ENCODE results near the gene HSP90AA1. TPM values are rescaled to one million over a fixed set of nuclear protein-coding genes. Genes with fewer than 3 reads are reported as not detected.

Gene HSP90AA1
- total RNA-seq, 1 experiment from 2014 or later: 842 TPM

- TF ChIP-seq KAT7 (CRISPR knock-in tag; IDR thresholded peaks at IDR 0.05; ENCODE audit: borderline replicate concordance) (no peak), TEAD1 (CRISPR knock-in tag; IDR thresholded peaks at IDR 0.05) (no peak), FOXJ3 (CRISPR knock-in tag; IDR thresholded peaks at IDR 0.05; ENCODE audit: borderline replicate concordance) (no peak), ZMAT4 (CRISPR knock-in tag; IDR thresholded peaks at IDR 0.05) (no peak), ZNF232 (CRISPR knock-in tag; IDR thresholded peaks at IDR 0.05) (no peak), MXD4 (CRISPR knock-in tag; IDR thresholded peaks at IDR 0.05; ENCODE audit: borderline replicate concordance) (no peak), TEAD4 (CRISPR knock-in tag; IDR thresholded peaks at IDR 0.05) (no peak)
- TF ChIP-seq, protein P1, sequence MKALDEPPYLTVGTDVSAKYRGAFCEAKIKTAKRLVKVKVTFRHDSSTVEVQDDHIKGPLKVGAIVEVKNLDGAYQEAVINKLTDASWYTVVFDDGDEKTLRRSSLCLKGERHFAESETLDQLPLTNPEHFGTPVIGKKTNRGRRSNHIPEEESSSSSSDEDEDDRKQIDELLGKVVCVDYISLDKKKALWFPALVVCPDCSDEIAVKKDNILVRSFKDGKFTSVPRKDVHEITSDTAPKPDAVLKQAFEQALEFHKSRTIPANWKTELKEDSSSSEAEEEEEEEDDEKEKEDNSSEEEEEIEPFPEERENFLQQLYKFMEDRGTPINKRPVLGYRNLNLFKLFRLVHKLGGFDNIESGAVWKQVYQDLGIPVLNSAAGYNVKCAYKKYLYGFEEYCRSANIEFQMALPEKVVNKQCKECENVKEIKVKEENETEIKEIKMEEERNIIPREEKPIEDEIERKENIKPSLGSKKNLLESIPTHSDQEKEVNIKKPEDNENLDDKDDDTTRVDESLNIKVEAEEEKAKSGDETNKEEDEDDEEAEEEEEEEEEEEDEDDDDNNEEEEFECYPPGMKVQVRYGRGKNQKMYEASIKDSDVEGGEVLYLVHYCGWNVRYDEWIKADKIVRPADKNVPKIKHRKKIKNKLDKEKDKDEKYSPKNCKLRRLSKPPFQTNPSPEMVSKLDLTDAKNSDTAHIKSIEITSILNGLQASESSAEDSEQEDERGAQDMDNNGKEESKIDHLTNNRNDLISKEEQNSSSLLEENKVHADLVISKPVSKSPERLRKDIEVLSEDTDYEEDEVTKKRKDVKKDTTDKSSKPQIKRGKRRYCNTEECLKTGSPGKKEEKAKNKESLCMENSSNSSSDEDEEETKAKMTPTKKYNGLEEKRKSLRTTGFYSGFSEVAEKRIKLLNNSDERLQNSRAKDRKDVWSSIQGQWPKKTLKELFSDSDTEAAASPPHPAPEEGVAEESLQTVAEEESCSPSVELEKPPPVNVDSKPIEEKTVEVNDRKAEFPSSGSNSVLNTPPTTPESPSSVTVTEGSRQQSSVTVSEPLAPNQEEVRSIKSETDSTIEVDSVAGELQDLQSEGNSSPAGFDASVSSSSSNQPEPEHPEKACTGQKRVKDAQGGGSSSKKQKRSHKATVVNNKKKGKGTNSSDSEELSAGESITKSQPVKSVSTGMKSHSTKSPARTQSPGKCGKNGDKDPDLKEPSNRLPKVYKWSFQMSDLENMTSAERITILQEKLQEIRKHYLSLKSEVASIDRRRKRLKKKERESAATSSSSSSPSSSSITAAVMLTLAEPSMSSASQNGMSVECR (CRISPR knock-in tag; IDR thresholded peaks at IDR 0.05; ENCODE audit: borderline replicate concordance): no peak
These were observed 6.0 kb upstream of the HSP90AA1 start (continued) for GRCh38 chr14:102092806-102093205.

DNA sequence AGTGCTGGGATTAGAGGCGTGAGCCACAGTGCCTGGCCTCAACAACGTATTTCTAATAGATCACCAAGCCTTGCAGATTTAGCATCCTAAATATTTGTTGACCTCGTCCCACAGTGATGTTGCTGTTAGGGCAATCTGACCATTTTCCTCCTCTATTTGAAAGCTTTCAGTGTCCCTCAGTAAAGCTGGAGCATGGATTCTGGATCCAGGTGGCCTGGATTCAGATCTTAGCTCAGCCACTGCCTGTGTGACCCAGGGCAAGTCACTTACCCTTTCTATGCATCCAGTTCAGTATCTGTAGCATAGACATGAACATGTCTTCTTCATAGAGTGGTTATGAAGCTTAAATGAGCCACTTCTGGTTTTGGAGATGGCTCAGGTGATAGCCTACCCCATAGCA is 3.9 kb upstream of the HSP90AA1 start:
- DNase-seq (ENCODE audit: low spot score) (no peak), ATAC-seq (no peak)
- no peaks in the 10 kb centered on the region; the same call in 1 of the 2 replicates for H3K27me3 Mint-ChIP-seq (ENCODE audit: low read depth)
- no peak overlapping the region for H3K4me3 Mint-ChIP-seq
- POLR2A ChIA-PET: interaction anchor here (0.7 to 1.5 kb wide), 2 partner anchors 44 to 226 kb away, joined by 3 to 13 read pairs; no protein-coding TSS in a partner anchor
- TF ChIP-seq SP1 (CRISPR knock-in tag; conservative IDR thresholded peaks at IDR 0.05): no peak
- peak; percentile 74 for TF ChIP-seq PRDM15 (CRISPR knock-in tag; IDR thresholded peaks at IDR 0.05)
- H3K27ac Mint-ChIP-seq: no peak overlapping the region
- peaks cover 31% of the 10 kb centered on the region for H3K4me1 Mint-ChIP-seq
- peaks cover 6% of the 10 kb centered on the region for H3K36me3 Mint-ChIP-seq
- no peaks in the 10 kb centered on the region for H3K9me3 Mint-ChIP-seq
- CTCF ChIA-PET: interaction anchor here (0.7 to 2.3 kb wide), 3 partner anchors 44 to 323 kb away, joined by 3 to 10 read pairs (median 4); no protein-coding TSS in a partner anchor

- TF ChIP-seq ESRRA (CRISPR knock-in tag; IDR thresholded peaks at IDR 0.05; ENCODE audit: borderline replicate concordance) (no peak), NR3C1 (CRISPR knock-in tag; conservative IDR thresholded peaks at IDR 0.05; ENCODE audit: low read depth) (no peak), USF2 (CRISPR knock-in tag; IDR thresholded peaks at IDR 0.05) (no peak), ZNF219 (CRISPR knock-in tag; IDR thresholded peaks at IDR 0.05; ENCODE audit: borderline replicate concordance) (no peak), CDX4 (CRISPR knock-in tag; IDR thresholded peaks at IDR 0.05; ENCODE audit: borderline replicate concordance) (no peak), ZNF317 (CRISPR knock-in tag; IDR thresholded peaks at IDR 0.05; ENCODE audit: borderline replicate concordance, low read depth) (no peak), ZNF423 (CRISPR knock-in tag; IDR thresholded peaks at IDR 0.05) (no peak), ZSCAN18 (CRISPR knock-in tag; IDR thresholded peaks at IDR 0.05) (no peak), HMGA2 (CRISPR knock-in tag; IDR thresholded peaks at IDR 0.05) (no peak), ZNF232 (CRISPR knock-in tag; IDR thresholded peaks at IDR 0.05) (no peak)
- TF ChIP-seq, protein P2, sequence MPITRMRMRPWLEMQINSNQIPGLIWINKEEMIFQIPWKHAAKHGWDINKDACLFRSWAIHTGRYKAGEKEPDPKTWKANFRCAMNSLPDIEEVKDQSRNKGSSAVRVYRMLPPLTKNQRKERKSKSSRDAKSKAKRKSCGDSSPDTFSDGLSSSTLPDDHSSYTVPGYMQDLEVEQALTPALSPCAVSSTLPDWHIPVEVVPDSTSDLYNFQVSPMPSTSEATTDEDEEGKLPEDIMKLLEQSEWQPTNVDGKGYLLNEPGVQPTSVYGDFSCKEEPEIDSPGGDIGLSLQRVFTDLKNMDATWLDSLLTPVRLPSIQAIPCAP (CRISPR knock-in tag; IDR thresholded peaks at IDR 0.05): no peak
- ATAC-seq (no peak), DNase-seq (ENCODE audit: low spot score) (no peak)
- Mint-ChIP-seq H3K9me3 (no peaks in the 10 kb centered on the region), H3K36me3 (peaks cover 16% of the 10 kb centered on the region), H3K27me3 (ENCODE audit: low read depth) (no peaks in the 10 kb centered on the region), H3K4me3 (no peak overlapping the region), H3K4me1 (peaks cover 36% of the 10 kb centered on the region), H3K27ac (peak overlapping the region; percentile 68; the same call in 1 of the 2 replicates)
- ChIA-PET CTCF (interaction anchor here (0.8 to 3.2 kb wide), 5 partner anchors 27 to 224 kb away, joined by 3 to 17 read pairs (median 4); no protein-coding TSS in a partner anchor), POLR2A (interaction anchor here (0.6 kb wide), 1 partner anchor 8 kb away, joined by 8 read pairs; no protein-coding TSS in a partner anchor)
These were observed 2.9 kb upstream of the HSP90AA1 start for GRCh38 chr14:102089621-102090343.
